Mucosa of descending colon (tissue), 3 donors: Measurements from ENCODE around the gene NKD1. TPM values are rescaled to one million over a fixed set of nuclear protein-coding genes. Genes with fewer than 3 reads are reported as not detected.
A peak's percentile ranks its signal among the peaks of the same experiment; 100 is the strongest.

ENCODE experiments used
- ATAC-seq: fragments of 200-7000 bp; cut with Tn5 transposase; one replicate; pipeline ENCODE4 v1.9.1; 2020; ENCODE audit warnings: mild to moderate bottlenecking, moderate library complexity
- DNase-seq, 3 donors: peaks; one replicate each; pipeline ENCODE4 v3.0.0-alpha.2; 2020
- H3K36me3 ChIP-seq: fragments of 200-600 bp; one replicate; pipeline ENCODE4 v1.8.0; 2021; ENCODE audit warnings: low read depth, mild to moderate bottlenecking
- H3K4me1 ChIP-seq: fragments of 200-600 bp; one replicate; pipeline ENCODE4 v1.8.0; 2021; ENCODE audit warnings: low read depth, mild to moderate bottlenecking
- H3K4me3 ChIP-seq: fragments of 200-600 bp; one replicate; pipeline ENCODE4 v1.8.0; 2021; ENCODE audit warnings: mild to moderate bottlenecking
- H3K9me3 ChIP-seq: fragments of 200-600 bp; one replicate; pipeline ENCODE4 v1.8.0; 2021; ENCODE audit warnings: mild to moderate bottlenecking
- CTCF ChIP-seq: fragments of 200-600 bp; IDR thresholded peaks from one replicate; pipeline ENCODE4 v1.8.0; 2022; ENCODE audit warnings: antibody characterized with exemption, mild to moderate bottlenecking
- intact Hi-C, 2 donors: fragments of 100-400 bp; cut with DNase I in 1 of 2; cut with micrococcal nuclease in 1 of 2; formaldehyde crosslinking; loops; one replicate each; pipeline versions ENCODE4 v1.11.0 to v1.11.1; 2022; cut with DNase I, micrococcal nuclease
- total RNA-seq, 3 donors: library from RNA; stranded (reverse); fragmentation: NEBNext Ultra II Directional in 2 of 3; extraction: Animal tissue kit (Norgen Biotek cat#: 25700) in 2 of 3; gene quantifications; one replicate each; pipeline versions ENCODE4 v1.2.1 to v1.2.4, GENCODE V29; 2021 to 2023
- donor health status: DM: no; HTN: no; CAD: no; lungs with moderate emphysema.
- donor health status: DM: no; HTN: no; CAD: no.
- donor health status: DM: no; HTN: yes; CAD: no.

The NKD1 gene
- total RNA-seq, 3 donors from 2014 or later, result 1.6 to 28.0 (median 3.2) TPM

DNA sequence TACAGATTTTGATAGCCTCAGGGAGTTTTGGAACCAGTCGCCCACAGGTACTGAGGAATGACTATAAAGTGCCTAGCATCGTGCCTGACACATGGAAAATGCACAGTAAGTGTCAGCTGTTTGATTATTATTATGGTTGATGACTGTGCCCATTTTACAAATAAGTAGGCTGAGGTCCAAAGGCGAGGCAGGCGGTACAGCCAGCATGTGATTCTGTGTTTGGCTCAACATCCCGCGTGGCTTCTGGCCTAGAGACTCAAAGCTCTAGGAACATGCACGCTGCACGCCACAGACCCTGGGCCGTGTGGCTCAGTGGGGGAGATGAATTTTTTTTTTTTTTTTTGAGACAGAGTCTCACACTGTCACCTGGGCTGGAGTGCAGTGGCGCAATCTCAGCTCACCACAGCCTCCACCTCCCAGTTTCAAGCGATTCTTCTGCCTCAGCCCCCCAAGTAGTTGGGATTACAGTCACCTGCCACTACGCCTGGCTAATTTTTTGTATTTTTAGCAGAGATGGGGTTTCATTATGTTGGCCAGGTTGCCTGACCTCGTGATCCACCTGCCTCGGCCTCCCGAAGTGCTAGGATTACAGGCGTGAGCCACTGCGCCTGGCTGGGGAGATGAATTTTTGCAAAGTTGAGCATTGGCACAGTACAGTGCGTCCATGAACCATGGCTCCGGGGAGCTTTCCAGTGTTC is 57.7 kb downstream of the NKD1 start:
- TF ChIP-seq CTCF, result no peak
- ATAC-seq (no peak), DNase-seq (peak in 1 of 3 donors; percentile 15)
- intact Hi-C loops, result no loop called here
- H3K9me3 ChIP-seq, result no peaks in the 10 kb centered on the region
- peaks cover 7% of the 10 kb centered on the region for H3K4me1 ChIP-seq
- no peak overlapping the region for H3K4me3 ChIP-seq
- no peaks in the 10 kb centered on the region for H3K36me3 ChIP-seq

DNA sequence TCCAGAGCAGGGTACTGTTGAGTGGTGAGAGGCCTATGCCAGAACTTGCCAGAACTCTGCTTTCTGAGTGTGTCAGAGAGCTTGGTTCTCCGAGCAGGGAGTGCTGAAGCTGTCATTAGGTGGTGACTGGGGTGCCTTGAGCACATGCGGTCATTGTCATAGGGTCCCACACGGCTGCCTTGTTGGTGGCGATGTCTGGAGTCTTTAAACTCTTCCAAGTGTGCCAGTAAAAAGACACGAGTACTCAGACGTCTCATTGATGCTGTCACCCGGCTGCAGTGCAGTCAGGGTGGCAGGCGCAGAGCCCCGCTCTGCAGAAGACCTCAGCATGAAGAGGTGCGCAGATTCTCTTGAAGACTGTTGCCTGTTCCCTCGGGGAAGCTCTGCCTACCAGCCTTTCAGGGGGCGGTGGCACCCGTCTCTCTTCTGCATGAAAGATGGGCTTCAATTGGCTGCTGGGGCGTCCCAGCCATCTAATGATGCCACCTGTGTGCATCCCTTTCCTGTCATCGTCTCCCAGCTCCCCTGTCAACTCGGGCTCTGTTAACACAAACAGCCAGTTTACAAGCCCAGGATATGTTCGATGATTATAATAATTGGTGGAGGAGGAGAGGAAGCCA is 58.3 kb downstream of the NKD1 start:
- peaks cover 7% of the 10 kb centered on the region for H3K4me1 ChIP-seq
- DNase-seq (no peak), ATAC-seq (no peak)
- intact Hi-C loops, result no loop called here
- H3K36me3 ChIP-seq, result no peaks in the 10 kb centered on the region
- no peaks in the 10 kb centered on the region for H3K9me3 ChIP-seq
- H3K4me3 ChIP-seq, result no peak overlapping the region
- no peak for TF ChIP-seq CTCF

- peaks cover 7% of the 10 kb centered on the region for H3K4me1 ChIP-seq
- ATAC-seq, result no peak
- no peak for TF ChIP-seq CTCF
- no peak for DNase-seq
- H3K4me3 ChIP-seq, result no peak overlapping the region
- H3K36me3 ChIP-seq, result no peaks in the 10 kb centered on the region
- intact Hi-C loops, result no loop called here
- no peaks in the 10 kb centered on the region for H3K9me3 ChIP-seq
Observed at GRCh38 chr16:50607051-50607431, 58.8 kb downstream of the NKD1 start.

DNA sequence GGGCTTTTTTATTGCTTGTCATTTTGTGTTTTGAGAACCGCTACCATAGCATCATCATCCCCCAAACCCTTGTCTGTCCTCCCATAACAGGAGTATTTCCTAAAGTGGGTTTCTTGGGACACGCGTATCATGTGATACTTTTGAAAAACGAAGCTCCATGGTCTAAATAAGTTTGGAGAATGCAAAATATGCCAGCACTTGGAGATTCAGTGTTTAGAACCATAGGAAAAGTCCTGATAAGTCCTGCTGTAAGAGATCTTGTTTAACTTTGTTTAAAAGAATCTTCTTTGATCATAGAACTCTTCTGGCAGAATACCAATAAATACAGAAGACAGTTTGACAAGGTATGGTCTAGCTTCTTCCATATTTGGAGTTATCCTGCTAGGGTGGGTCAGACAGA is 59.3 kb downstream of the NKD1 start:
- no peaks in the 10 kb centered on the region for H3K36me3 ChIP-seq
- DNase-seq, result no peak
- no peak overlapping the region for H3K4me3 ChIP-seq
- no peak for ATAC-seq
- TF ChIP-seq CTCF, result no peak
- H3K4me1 ChIP-seq, result peaks cover 7% of the 10 kb centered on the region
- intact Hi-C loops, result no loop called here
- H3K9me3 ChIP-seq, result no peaks in the 10 kb centered on the region

GRCh38 chr16:50607970-50608557 is 59.9 kb downstream of the NKD1 start:
- DNase-seq, result peak in 1 of 3 donors; percentile 8
- no peaks in the 10 kb centered on the region for H3K9me3 ChIP-seq
- TF ChIP-seq CTCF, result no peak
- no peak for ATAC-seq
- peaks cover 4% of the 10 kb centered on the region for H3K4me1 ChIP-seq
- H3K4me3 ChIP-seq, result no peak overlapping the region
- H3K36me3 ChIP-seq, result no peaks in the 10 kb centered on the region
- intact Hi-C loops, result no loop called here
